ENCODE data around the gene RAD51B.
"Not testable (repeated sequence)": the region's sequence is repeated elsewhere in the genome, so short reads cannot be mapped to it uniquely, and the experiment has no call there.

RAD51B gene

GRCh38 chr14:68292441-68293215, 473.0 kb downstream of the RAD51B start:
- no peak overlapping the region for H3K4me3 ChIP-seq (ENCODE audit: low read depth, low read length)
- TF ChIP-seq, protein P1, sequence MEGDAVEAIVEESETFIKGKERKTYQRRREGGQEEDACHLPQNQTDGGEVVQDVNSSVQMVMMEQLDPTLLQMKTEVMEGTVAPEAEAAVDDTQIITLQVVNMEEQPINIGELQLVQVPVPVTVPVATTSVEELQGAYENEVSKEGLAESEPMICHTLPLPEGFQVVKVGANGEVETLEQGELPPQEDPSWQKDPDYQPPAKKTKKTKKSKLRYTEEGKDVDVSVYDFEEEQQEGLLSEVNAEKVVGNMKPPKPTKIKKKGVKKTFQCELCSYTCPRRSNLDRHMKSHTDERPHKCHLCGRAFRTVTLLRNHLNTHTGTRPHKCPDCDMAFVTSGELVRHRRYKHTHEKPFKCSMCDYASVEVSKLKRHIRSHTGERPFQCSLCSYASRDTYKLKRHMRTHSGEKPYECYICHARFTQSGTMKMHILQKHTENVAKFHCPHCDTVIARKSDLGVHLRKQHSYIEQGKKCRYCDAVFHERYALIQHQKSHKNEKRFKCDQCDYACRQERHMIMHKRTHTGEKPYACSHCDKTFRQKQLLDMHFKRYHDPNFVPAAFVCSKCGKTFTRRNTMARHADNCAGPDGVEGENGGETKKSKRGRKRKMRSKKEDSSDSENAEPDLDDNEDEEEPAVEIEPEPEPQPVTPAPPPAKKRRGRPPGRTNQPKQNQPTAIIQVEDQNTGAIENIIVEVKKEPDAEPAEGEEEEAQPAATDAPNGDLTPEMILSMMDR (IDR thresholded peaks at IDR 0.05; ENCODE audit: borderline replicate concordance, insufficient read depth, low read depth, low read length), result no peak

- H3K4me3 ChIP-seq (ENCODE audit: low read depth, low read length), result no peak overlapping the region
- TF ChIP-seq, protein P1 (IDR thresholded peaks at IDR 0.05; ENCODE audit: borderline replicate concordance, insufficient read depth, low read depth, low read length), result no peak
These were observed 473.8 kb downstream of the RAD51B start for GRCh38 chr14:68293404-68293803.

DNA sequence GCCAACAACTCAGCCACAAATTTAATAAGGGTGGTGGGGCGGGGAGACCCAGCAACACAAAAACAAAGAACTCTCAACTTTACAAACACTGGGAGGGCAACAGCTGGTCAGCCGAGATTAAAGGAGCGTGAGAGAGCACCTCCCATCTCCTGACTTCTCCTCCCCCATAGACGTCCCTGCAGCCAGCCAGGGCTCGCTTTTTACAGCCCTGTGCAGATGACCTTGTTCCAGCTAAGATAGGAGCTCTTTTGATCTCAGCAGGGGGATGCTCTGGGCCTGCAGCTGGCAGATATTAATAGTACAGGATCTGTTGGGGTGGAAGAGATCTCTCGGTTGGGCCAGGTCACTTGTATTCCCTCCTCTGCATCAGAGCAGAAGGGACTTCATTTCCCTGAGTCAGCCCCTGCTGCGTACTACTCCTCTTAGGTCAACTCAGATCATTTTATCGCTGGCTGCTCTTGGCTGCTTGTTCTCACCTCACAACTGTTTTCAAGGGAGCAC, 475.8 kb downstream of the RAD51B start:
- H3K4me3 ChIP-seq (ENCODE audit: low read depth, low read length), result no peak overlapping the region
- TF ChIP-seq, protein P1 (IDR thresholded peaks at IDR 0.05; ENCODE audit: borderline replicate concordance, insufficient read depth, low read depth, low read length), result no peak

GRCh38 chr14:68297039-68297438, 477.5 kb downstream of the RAD51B start:
- TF ChIP-seq, protein P1 (IDR thresholded peaks at IDR 0.05; ENCODE audit: borderline replicate concordance, insufficient read depth, low read depth, low read length), result no peak
- H3K4me3 ChIP-seq (ENCODE audit: low read depth, low read length), result no peak overlapping the region

- TF ChIP-seq, protein P1 (IDR thresholded peaks at IDR 0.05; ENCODE audit: borderline replicate concordance, insufficient read depth, low read depth, low read length), result no peak
- no peak overlapping the region for H3K4me3 ChIP-seq (ENCODE audit: low read depth, low read length)
These were observed 478.4 kb downstream of the RAD51B start for GRCh38 chr14:68297876-68298468.

DNA sequence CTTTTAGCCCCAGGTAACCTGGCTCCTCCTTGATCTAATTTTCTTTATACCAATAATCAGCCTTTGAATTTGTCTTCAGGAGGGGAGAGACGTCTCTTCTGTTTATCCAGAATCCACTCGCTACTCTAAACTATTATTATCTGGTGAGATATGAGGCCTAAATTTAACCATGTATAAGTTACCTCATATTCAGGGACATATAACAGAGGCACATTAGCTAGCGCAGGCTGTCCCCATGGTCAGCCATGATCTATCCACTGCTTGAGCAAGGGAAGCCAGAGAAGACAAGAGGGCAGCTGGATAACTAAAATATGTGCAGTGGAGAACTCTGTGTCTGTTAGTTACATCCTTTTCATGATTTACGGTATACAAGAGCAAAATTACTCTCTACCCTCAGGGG, 481.0 kb downstream of the RAD51B start:
- TF ChIP-seq, protein P1 (IDR thresholded peaks at IDR 0.05; ENCODE audit: borderline replicate concordance, insufficient read depth, low read depth, low read length), result no peak
- no peak overlapping the region for H3K4me3 ChIP-seq (ENCODE audit: low read depth, low read length)

GRCh38 chr14:68301219-68301618, 481.6 kb downstream of the RAD51B start:
- H3K4me3 ChIP-seq (ENCODE audit: low read depth, low read length), result no peak overlapping the region
- TF ChIP-seq, protein P1 (IDR thresholded peaks at IDR 0.05; ENCODE audit: borderline replicate concordance, insufficient read depth, low read depth, low read length), result no peak

GRCh38 chr14:68302938-68303337, 483.4 kb downstream of the RAD51B start:
- not testable (repeated sequence) for H3K4me3 ChIP-seq (ENCODE audit: low read depth, low read length)
